GM18907 (cell line): ENCODE results near the gene TSACC.

Experiments used
- ATAC-seq: cut with Tn5 transposase; IDR thresholded peaks from one replicate; pipeline ENCODE4 v1.9.1; 2021; ENCODE audit warnings: mild to moderate bottlenecking, moderate library complexity; ENCODE audit not compliant: unreplicated experiment

The TSACC gene

DNA sequence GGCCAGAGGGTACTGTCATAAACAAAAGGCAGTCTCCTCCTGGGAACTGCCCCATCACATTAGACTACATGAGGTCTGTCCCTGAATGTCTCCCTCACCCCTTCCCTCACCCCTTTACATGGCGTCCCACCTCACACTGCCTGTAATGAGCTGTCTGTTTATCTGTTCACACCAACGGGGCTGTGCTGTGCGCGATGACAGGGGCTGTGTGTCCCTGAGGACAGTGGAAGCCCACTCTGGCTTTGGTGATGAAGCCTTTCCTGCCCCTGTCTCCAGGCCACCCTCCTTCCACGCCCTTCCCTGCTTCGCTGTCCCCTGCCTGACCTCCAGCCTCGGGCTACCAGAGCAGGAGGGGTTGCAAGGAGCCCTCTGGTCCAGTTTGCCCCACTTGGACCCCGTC, 53.4 kb downstream of the TSACC start:
- no peak for ATAC-seq

DNA sequence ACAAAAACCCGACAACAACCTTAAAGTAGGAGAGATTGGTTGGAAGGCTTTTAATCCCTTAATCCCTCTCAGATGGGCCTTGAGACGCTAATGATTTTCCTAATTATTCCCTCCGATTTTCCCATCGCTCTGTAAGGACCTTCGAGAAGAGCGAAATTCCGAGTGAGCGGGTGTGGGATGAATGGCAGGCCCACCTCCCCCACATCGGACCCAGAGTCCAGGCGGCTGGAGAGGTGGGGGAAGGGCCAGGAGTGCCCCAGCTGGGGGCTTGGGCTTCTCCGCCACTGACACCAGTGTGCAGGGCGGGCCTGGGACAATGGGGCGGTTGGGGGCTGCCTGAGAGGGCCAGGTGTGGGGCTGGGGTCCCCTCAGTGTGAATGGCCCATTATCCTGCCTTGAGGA, 54.1 kb downstream of the TSACC start:
- no peak for ATAC-seq

DNA sequence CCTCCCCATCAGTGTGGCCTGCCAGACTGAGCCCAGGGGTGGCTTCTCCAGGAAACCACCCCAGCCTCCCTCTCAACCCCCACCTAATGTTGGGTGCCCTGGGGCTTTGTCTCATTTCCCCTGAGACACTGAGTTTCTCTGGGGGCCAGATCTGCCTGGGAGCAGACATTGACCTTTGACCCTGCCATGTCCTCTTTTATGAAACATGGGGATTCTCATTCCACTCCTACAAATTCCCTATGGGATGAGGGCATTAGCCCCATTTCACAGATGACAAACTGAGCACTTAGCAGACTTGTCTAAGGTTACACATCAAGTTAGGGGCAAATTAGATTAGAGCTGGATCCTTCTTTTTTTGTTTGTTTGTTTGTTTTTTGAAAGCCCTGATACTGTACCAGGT, 54.8 kb downstream of the TSACC start:
- no peak for ATAC-seq

DNA sequence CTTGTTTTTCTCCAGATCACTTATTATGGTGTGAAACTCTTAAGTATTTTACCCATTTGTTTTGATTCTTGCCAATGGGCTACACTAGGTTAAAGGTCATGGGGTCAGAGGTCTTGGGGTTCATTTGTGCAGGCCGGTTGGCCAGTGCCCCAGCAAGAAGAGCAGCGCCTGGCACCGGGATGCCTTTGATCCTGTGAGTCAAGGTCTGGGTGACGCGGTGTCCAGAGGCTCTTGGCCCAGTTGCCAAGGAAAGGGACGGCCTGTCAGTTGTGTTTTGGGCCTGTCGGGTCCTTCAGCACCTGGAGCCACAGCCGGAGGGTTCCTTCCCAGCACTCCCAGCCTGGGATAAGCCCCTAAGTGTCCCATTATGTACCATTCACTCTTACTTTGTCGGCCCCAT, 55.8 kb downstream of the TSACC start:
- no peak for ATAC-seq

DNA sequence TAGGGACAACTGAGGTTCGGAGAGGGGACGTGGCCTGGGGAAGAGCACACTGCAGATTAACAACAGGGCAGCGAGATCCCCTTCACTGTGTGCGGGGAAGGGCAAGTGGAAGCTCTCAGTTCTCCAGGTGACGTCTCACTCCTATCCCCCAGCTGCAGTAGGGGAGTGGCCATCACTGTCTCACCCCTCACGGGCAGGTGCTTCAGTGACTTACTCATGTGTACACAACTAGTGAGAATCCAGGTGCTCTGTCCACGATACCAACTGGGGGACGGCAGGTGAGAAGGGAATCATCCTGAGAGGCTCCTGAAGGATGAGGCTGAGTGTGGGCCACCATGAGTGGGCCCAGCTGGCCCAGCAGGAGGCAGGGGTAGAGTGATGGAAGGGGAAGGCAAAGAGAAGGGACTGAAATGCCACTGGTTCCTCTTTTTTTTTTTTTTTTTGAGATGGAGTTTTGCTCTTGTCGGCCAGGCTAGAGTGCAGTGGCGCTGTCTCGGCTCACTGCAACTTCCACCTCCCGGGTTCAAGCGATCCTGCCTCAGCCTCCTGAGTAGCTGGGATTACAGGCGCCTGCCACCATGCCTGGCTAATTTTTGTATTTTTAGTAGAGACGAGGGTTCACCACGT, 56.6 kb downstream of the TSACC start:
- ATAC-seq, result no peak
